ENCODE results near the gene ELMO1. TPM values are rescaled to one million over a fixed set of nuclear protein-coding genes. Genes with fewer than 3 reads are reported as not detected.

The ELMO1 gene
- total RNA-seq, 1 experiment from 2014 or later = 10.1 TPM

DNA sequence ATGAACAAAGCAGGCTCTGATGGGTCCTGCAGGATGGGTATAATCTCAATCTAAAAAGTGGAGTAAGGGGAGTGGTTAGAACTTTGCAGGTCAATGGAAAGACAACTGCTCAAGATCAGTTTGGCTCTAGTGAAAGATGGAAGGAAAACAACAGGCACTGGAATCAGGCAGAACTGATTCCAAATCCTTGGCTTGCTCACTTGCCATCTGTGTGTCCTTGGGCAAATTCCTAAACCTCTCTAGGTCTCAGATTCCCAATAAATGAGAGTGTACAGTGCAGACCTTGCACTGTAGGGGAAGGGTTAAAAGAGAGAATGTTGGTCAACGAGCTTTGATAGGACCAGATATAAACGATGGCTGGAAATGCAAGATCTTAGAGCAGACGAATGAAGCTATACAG lies 538.3 kb downstream of the ELMO1 start:
- DNase-seq (ENCODE audit: extremely low read depth, low read depth) = no peak

DNA sequence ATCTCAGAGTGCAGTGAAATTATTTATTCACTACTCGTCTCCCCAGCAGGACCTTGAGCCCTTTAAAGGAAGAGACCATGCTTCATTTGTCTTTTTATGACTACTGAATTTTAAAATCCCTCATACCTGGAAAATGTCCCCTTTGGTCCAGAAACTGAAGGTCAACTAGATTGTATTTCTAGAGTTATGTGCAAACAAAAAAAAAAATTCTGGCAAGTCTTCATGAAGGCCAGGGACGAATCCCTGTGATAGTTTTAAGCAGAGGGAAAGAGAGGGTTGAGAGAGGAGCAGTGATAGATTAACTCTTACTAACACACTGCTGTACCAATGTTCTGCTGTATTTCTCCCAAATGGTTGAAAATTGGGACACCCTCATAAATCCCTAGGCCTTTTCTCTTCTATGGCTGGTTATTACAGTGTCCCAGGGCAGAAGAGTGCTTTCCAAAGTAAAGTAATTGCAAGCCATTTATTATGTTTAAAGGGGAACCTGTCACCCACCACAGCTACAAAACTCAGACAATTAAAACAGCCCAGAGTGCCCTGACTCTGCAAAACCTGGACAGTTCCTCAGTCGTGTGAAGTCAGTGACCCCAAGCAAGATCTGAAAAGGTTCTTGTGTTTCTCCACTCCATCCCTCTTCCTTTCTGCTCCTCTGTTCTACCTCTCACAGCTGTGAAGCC lies 541.6 kb downstream of the ELMO1 start:
- no peak for DNase-seq (ENCODE audit: extremely low read depth, low read depth)

GRCh38 chr7:36906448-36906847 lies 542.2 kb downstream of the ELMO1 start:
- DNase-seq (ENCODE audit: extremely low read depth, low read depth) = no peak

DNA sequence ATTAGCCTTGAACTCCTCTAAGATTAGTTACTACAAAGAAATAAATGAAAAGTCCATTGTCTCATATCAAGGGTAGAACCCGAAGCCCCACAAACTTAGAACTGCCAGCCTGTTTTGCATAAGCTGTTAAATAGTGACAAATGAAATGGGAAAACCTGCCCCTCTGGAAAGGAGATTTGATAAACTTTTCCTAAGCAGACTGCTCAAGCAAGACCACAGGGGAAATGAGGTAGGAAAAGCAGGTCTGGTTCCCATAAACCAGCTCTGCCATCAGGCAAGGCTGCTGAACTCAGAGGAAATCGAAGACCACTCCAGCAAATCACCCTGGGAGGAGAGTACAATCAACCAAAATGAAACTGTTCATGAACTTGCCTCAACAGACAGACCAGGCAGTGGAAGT lies 542.8 kb downstream of the ELMO1 start:
- DNase-seq (ENCODE audit: extremely low read depth, low read depth) = no peak

DNA sequence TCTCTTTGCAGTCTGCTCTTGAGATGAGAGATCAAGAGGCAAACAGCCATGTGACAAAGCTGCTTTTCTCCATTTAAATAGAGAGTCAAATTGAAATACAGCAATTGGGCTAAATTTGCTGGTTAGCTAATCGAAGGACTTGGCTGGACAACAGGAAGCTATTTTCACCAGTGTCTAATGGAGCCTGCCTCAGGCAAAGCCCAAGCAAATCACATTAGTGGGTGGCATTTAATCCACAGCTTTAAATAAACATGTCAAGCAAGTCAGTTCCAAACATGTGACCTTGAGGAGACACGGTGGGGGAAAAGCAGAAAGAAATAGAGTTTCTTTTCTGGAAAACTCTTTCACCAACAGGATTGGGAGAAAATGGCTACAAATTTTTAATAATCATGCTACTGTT lies 543.9 kb downstream of the ELMO1 start:
- DNase-seq (ENCODE audit: extremely low read depth, low read depth) = no peak

DNA sequence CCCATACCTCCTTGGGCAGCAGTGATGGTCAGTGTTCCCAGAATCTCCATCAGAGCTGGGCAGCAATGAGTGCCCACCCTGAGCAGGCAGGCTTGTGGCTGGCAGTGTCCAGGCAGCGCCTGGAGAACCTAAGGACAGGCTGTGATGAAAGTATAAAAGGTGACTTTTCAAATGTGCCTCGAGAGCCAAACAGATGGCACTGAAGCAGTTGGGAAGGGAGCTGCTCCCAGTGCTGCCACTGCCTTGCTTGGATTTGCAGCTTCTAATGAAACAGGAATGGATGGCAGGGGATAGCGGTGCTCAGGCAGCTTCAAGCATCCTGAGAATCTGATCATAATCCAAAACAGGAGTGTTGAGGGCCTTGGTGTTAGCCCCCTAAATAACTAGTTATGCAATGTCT lies 544.6 kb downstream of the ELMO1 start:
- no peak for DNase-seq (ENCODE audit: extremely low read depth, low read depth)

DNA sequence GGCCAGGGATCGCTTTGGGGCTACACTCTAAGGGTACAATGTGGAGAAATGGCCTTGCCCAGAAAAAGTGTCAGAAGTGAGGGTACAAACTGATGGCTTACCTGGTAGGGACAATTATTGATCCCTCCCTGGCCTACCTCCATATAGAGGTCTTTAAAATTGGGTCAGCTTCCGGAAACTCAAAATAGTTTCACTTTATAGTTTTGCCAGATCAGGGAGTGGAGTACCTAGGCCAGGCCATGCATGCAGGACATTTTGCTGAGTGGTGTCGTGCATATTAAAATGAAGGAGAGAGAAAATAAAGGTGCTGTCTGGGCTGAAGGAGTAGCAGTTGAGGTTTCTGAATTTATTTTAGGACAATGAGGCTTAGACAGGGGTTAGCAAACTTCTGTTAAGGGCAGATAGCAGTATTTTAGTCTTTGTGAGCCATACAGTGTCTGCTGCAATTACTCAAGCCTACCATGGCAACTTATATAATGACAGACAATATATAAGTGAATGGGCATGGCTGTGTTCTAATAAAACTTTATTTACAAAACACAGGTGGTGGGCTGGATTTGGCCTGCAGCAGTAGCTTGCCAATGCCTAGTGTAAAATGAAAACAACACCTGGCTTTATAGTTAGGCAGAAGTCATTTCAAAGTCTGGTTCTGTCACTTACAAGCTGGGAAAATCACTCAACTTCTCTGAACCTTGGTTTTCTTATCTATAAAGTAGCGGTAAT lies 547.5 kb downstream of the ELMO1 start:
- no peak for DNase-seq (ENCODE audit: extremely low read depth, low read depth)

GRCh38 chr7:36898186-36898585 lies 550.5 kb downstream of the ELMO1 start:
- no peak for DNase-seq (ENCODE audit: extremely low read depth, low read depth)

DNA sequence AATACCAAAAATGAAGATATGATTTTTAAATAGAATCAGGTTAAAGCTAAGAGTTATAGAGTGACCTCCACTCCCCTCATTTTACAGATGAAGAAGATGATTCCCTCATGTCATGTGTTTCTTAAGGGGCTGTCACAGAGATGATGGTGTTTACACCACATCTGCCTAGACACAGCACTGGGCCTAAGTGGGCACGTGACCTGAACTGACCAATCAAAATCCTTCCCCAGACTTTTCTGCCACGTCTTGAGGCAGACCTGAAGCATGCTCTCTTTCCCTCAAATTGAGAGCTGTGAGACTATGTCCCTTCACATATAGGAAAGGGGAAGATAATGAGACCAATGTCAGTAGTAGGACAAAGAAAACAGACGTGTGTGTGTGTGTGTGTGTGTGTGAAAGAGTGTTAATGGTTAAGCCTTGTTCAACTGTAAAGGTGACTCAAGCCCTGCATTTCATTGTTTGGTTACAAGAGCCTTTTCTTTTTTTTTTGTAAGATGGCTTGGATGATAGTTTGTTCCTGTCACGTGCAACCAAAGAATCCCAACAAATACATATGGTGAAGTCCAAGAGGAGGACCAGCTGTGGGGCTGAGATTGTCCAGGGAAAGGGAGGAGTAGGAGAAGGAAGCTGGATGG lies 551.6 kb downstream of the ELMO1 start:
- no peak for DNase-seq (ENCODE audit: extremely low read depth, low read depth)

DNA sequence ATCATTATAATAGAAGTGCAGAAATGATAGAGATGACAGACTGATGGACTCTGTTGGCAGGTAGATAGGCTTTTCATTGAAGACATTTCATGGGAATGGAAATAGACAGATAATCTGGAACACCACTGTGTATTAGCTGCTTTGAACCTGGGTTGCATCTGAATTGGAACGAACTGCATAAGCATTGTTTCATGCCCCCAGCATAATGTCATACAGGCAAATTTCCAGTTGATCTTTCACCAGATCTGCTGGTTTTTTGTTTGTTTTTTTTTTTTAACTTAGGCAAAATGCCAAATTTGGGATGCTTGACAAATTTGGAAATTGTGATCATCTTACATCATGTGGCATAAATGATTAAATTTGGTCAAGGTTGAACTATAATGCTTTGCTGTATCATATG lies 552.2 kb downstream of the ELMO1 start:
- DNase-seq (ENCODE audit: extremely low read depth, low read depth) = no peak

GRCh38 chr7:36895192-36895591 lies 553.5 kb downstream of the ELMO1 start:
- no peak for DNase-seq (ENCODE audit: extremely low read depth, low read depth)

DNA sequence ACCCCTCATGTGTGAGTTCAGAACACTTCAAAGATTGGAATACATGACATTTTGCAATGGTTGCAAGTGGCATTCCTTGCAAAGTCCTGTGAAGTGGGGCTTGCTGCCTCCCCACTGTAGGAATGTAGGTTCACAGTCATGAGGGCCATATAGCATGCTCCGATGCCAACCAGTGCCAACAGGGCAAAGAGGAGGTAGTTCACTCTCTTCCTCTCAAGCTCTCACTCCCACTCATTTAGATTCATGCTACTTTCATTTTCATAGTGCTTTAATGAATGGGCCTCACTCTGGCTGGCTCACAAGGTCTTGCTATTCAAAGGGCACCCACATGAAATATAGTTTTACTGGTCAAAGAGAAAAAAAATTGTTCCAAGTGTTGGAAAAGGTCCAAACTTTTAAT lies 554.5 kb downstream of the ELMO1 start:
- DNase-seq (ENCODE audit: extremely low read depth, low read depth) = no peak

- DNase-seq (ENCODE audit: extremely low read depth, low read depth) = no peak
These were observed 559.5 kb downstream of the ELMO1 start for GRCh38 chr7:36889182-36889581.

DNA sequence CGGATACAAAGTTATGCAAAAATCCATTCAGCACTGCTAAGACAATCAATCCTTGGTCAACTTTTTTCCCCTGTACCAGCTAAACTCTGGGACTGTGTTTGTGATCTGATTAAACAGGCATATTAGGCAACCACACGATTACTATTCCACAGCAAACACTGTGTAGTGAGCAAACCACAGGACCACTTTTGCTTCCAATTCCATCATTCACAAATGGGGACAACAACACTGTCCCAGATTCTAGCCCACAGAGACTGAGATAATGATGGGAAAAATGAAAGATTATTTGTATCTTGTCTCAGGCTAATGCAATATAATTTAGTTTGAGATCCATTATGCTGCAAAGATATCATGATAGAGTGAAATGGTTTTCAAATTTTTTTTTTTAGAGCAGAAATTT lies 560.7 kb downstream of the ELMO1 start:
- no peak for DNase-seq (ENCODE audit: extremely low read depth, low read depth)

GRCh38 chr7:36887233-36887632 lies 561.4 kb downstream of the ELMO1 start:
- no peak for DNase-seq (ENCODE audit: extremely low read depth, low read depth)

DNA sequence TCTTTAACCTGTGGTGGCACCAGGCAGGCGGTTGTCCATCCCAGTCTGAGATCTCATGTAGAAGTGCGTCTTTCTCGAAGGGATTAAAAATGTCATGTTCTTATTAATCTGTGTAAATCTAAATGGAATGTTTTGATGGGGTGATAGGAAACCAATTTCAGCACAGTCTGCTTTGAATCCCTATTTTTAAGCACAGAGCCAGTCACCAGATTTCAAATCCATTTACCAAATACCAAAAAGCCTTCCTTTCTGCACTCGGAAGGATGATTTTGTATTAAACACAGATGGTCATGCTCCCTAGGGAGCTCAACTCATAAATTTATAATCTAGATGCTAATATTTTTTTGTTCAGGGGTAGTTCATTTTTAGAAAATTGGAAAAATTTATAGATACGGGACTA lies 563.8 kb downstream of the ELMO1 start:
- no peak for DNase-seq (ENCODE audit: extremely low read depth, low read depth)

- DNase-seq (ENCODE audit: extremely low read depth, low read depth) = no peak
These were observed 564.3 kb downstream of the ELMO1 start for GRCh38 chr7:36884351-36884750.

- DNase-seq (ENCODE audit: extremely low read depth, low read depth) = no peak
These were observed 567.3 kb downstream of the ELMO1 start for GRCh38 chr7:36881233-36881874.

- no peak for DNase-seq (ENCODE audit: extremely low read depth, low read depth)
These were observed 568.6 kb downstream of the ELMO1 start for GRCh38 chr7:36880108-36880507.

DNA sequence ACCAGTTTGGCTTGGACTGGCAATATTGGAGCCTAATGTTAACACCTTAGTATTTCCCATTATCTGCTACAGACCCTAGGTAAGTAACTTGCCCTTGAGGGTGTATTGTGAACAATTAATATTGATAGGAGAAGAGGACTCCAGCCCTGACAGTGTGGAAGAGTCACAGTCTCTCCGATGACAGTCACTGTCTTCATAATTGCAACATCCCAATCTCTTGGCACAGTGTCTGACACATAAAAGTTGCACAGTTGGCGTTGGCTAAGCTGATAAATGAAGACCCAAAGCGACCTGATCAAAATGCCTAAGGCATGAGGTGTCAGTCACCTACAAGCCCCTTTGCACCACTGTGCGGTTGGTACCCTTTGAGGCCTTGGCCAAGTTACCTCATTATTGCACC lies 569.6 kb downstream of the ELMO1 start:
- DNase-seq (ENCODE audit: extremely low read depth, low read depth) = no peak

DNA sequence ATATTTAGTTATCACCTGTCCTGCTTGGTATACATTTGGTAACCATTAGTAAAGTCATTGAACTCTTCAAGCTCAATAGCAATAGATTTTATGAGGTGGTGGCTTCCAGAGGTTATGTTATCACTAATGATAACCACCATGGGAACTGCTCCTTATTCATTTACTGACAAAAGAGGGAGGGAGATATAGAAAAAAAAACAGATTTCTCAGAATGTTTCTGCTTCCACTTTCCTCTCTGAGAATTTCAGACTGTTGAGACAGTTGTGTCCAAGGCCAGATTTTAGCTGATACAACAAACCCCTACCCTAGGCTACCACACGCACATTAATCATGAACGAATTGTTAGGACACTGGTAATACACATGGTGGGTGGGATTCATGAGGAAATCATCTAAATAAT lies 570.4 kb downstream of the ELMO1 start:
- DNase-seq (ENCODE audit: extremely low read depth, low read depth) = no peak

DNA sequence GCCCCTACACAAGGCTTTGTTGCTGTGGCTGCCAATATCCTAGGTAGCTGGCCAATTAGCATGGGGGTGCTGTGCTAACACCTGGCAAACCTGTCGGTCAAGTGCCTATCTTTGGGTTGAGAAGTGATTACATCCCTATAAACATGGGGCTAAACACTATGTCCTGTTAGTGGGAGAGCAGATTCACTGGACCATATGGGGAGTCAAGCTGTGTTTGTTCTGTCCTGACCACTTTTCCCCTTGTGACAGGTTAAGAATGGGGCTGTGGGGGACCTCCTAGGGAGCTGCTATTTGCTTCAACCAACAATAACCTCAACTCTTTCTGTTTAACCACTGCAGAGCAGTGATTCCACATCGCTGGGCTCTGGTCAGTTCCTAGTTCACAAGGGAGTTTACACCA lies 572.9 kb downstream of the ELMO1 start:
- no peak for DNase-seq (ENCODE audit: extremely low read depth, low read depth)

Data from NCI-H460 (cell line).